Measurements from ENCODE around the gene NUDT1. TPM values are rescaled to one million over a fixed set of nuclear protein-coding genes. Genes with fewer than 3 reads are reported as not detected.
A peak's percentile ranks its signal among the peaks of the same experiment; 100 is the strongest.

Gene NUDT1
- total RNA-seq, 1 experiment from 2014 or later: 84.7 TPM

- Histone ChIP-seq H3K9me3 (ENCODE audit: control insufficient read depth, low read depth, low read length) (no peaks in the 10 kb centered on the region), H2BK12ac (ENCODE audit: insufficient read length, low read depth, low read length) (no peak overlapping the region), H3K14ac (ENCODE audit: insufficient read depth, low read length) (no peak overlapping the region), H3K4me1 (ENCODE audit: insufficient read depth, low read length) (no peaks in the 10 kb centered on the region), H3K18ac (ENCODE audit: insufficient read length, low read depth, low read length) (no peak overlapping the region), H3T11ph (ENCODE audit: low read length) (no peak overlapping the region), H2AFZ (ENCODE audit: low read length) (no peak overlapping the region), H2BK5ac (ENCODE audit: insufficient read length, low read length) (no peak overlapping the region), H2BK20ac (ENCODE audit: low read depth, low read length, poor library complexity, severe bottlenecking) (no peak overlapping the region), H3K23ac (ENCODE audit: insufficient read length, low read depth, low read length) (no peak overlapping the region), H4K8ac (replicated peaks; ENCODE audit: insufficient read length, low read depth, low read length) (no peak overlapping the region), H3K4me2 (ENCODE audit: insufficient read depth, insufficient read length, low read length) (no peak overlapping the region), H3K23me2 (ENCODE audit: insufficient read length, low read depth, low read length, poor library complexity, severe bottlenecking) (no peaks in the 10 kb centered on the region), H2BK120ac (ENCODE audit: low read depth, low read length, poor library complexity, severe bottlenecking) (no peak overlapping the region), H3K4ac (ENCODE audit: low read depth, low read length) (no peak overlapping the region), H3K79me2 (ENCODE audit: insufficient read depth, low read length) (no peaks in the 10 kb centered on the region; the same call in 1 of the 2 replicates), H3K56ac (ENCODE audit: insufficient read length, low read depth, low read length) (no peak overlapping the region), H3K27ac (ENCODE audit: insufficient read length, low read depth, low read length) (no peak overlapping the region), H2BK15ac (ENCODE audit: low read depth, low read length) (no peak overlapping the region), H4K20me1 (ENCODE audit: control insufficient read depth, insufficient read depth, insufficient read length) (no peaks in the 10 kb centered on the region), H3K9ac (ENCODE audit: extremely low read depth, insufficient read length, low read length) (no peak overlapping the region), H4K5ac (ENCODE audit: insufficient read length, low read depth, low read length) (no peak overlapping the region), H2AK5ac (ENCODE audit: insufficient read length, low read length) (no peak overlapping the region), H3K27me3 (ENCODE audit: insufficient read depth, low read length) (no peaks in the 10 kb centered on the region; the same call in 1 of the 2 replicates), H4K91ac (ENCODE audit: insufficient read length, low read depth, low read length) (no peak overlapping the region), H3K79me1 (ENCODE audit: insufficient read depth, low read depth, low read length, poor library complexity, severe bottlenecking) (no peaks in the 10 kb centered on the region)
- WGBS (ENCODE audit: extremely low coverage, insufficient read length, low lambda C conversion rate): no CpG with 5 or more reads among the region's 16 CpGs
- H3K36me3 Mint-ChIP-seq (ENCODE audit: insufficient read depth in 1 of 3, low read depth in 3 of 3): peaks cover 34 to 41% (median 35%) of the 10 kb centered on the region in 3 experiments
- peak; percentile 20 for DNase-seq
- H3K27me3 Mint-ChIP-seq (ENCODE audit: low read depth): no peaks in the 10 kb centered on the region
- TF ChIP-seq CTCF (conservative IDR thresholded peaks at IDR 0.05): no peak
- H3K9me3 Mint-ChIP-seq: peaks cover 3 to 10% of the 10 kb centered on the region in 2 experiments; a peak in 4 of 5 replicates
- H3K27ac Mint-ChIP-seq: 0 out of 7 replicates have a peak overlapping the region, but pooled peaks of 1 of the 3 experiments have one; percentile 70
- no peak overlapping the region for H3K4me3 Mint-ChIP-seq
- H3K4me1 Mint-ChIP-seq: no peaks in the 10 kb centered on the region
Measured at GRCh38 chr7:2199528-2199927, 42.5 kb upstream of the NUDT1 start.
